Activated naive CD8-positive, alpha-beta T cell treated with anti-CD3 and anti-CD28 coated beads, Interleukin-2, amount 50 U/mL, for 16 hours (primary cell): Measurements from ENCODE around the gene TALDO1.
A peak's percentile ranks its signal among the peaks of the same experiment; 100 is the strongest.

Source experiments
- DNase-seq: peaks from one replicate; pipeline ENCODE4 v3.0.0-alpha.2; 2020; ENCODE audit warnings: low read depth, low spot score

Gene TALDO1

DNA sequence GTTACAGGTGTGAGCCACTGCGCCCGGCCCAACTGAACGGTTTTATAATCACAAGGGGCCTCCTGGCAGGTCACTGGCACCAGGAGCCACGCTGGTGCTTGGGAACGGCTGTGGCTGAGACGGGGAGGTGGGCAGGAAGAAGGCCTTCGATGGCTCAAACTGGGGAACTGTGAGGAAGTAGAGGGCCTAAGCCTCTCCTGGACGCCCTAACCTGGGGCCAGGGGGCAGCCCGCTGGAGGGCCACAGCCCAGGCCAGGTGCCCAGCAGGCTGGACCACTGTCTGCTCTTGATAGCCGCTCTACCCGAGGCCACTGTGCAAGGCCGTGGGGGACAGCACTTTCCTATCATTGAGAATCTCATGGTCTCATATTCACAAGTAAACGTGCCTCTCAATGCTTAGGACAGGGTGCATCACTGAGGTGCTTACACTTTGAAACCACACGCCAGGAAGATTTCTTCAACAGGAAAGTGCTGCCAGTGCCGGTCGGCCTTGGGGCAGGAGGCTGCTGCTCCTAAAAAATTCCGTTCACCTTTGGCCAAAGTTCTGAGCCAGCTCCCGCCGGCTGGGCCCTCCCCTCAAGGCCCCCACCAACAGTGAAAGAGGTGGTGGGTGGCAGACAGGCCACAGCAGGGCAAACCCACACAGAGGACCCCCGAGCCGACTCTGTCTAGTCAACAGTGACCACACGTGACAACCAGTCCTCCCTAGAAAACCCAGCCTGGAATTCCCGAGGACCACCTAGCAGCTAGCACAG, 22.8 kb downstream of the TALDO1 start:
- DNase-seq: no peak

DNA sequence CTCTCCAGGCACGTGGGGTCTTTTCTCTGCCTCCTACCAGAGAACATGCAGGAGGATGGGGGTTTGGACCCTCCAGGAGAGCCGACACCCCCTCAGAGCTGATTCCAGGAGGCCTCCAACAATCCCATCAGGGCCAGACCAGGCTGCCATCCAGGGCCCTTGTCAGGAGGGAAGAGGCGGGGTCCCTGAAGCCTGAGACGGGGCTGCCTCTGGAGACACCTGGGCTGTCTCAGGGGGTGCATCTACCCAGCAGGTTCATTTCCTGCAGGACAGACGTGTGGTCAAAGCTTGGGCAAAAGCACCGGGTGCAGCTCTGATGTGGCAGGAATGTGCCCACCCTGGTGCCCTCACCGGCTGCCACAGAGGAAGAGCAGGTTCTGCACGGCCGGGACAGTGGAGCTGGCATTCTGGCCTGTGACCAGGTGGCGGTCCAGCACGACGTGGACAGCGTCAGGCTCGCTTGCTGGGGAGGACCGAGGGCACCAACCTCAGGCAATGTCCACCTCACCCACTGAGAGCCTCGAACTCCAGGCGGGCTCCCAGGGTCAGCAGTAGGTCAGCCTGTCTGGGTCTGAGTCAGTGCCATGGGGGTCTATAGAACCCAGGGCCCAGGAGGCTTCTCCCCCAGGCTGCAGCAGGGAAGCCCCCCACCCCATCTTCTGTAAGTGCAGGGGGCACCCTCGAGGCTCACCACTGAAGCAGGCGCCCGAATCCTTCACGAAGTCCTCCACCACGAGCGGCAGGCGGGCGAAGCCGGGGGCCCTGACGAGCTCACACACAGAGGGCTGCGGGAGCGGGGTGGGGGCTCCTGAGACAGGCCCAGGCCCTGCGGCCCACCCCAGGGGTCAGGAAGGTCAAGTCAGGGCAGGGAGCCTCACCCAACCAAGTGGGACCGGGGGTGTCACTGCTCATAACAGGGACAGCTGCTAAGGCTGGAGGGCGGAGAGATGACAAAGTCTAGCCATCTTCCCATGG, 23.7 kb downstream of the TALDO1 start:
- no peak for DNase-seq

DNA sequence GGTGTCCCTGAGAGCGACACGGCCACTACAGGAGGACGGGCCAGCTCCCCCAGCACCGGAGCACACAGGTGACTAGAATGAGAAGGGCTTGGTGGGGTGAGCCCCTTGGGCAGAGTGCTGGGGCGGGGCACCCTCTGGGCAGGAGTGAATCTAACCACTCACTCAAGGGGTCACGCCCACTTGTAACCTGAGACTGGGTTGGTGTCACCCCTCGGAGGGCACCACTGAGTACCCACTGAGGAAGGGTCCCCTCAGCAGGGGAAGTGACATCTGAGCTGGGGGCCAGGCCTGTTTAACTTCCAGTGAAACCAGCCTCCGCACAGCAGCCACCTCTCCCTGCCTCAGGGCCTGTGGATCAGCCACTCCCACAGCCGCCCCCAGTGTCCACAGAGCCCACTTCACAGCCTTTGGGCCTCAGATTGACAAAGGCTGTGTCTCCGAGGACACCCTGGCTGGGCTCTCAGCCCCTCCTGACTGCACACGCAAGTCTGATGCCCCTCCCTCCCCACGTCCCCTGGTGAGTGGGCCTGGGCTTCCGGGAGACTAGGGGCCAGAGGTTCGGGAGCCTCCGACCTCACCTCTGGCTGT, 24.4 kb downstream of the TALDO1 start:
- DNase-seq: no peak

DNA sequence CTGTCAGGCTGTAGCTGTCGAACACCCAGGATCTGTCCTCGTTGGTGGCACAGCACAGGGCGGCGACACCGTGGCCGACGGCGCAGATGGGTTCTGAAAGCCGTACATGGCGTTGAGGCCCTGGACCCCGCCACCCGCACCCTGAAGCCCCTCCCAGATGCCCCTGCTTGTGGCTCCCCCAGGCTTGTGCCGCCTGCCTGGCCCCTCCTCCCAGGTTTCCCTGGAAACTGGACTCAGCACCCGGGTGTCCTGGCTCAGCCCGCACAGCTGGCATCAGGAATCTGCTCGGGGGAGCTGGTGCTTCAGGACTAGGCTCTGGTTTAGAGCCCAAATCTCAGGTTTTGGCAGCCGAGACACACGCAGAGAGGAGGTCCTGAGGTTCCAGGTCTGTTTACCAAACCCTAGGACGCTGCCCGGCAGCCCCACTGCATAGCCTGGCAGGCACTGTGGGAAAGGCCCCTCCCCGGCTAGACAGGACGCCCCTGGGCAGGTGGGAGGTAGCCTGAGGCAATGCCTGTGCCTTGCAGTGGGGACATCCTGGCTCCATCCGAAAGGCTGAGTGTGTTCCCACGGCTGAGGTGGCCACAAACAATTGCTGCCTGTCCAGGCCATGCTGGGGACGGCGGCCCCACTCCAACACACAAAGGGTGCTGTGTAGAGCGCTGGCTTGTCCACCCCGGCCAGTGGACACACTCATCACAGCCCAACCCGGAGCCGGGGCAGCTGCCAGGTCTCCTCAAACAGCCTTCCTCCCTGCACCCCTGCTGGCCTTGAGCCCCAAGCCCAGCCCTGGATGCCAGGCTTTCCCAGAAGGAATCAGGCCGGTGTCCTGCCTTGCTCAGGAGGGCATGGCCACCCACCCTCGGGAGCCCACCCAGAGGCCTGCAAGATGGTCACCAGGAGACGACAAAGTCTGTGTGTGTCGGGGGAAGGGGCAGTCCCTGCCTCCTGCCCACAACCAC, 25.4 kb downstream of the TALDO1 start:
- DNase-seq: no peak

DNA sequence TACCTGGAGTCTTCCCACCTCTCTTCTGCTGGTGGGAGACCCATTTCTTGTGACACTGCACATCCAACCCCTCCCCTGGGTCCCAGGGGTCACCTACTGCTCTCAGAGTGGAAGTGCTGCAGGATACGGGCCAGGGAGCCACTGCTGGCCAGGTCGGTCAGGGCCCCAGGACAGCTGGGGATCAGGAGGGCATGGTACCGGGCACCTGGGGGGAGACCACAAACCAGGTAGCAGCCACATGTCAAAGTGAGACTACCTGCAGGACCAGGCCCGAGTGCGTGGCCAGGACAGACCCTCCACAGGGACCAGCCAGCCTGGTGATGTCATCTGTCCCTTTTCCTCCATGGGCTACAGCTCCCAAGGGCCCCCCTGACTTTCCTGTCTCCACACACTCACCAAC, 26.2 kb downstream of the TALDO1 start:
- no peak for DNase-seq

DNA sequence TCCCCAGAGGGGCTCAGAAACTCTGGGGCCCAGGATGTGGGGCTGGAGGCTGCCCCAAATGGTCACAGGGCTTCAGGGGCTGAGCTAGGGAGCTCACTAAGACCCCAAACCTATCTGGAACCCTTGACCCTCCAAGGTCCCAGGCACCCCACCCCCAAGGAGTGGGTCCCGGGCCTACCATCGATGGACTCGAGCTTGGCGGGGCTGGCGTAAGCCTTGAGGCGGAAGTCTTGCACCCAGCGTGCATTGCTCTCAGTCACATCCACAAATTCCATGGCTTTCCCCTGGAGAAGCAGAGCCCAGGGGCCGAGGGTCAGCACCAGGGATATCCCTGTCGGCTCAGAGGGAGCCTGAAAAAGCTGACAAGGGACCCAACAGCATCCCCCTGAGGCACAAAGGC, 26.6 kb downstream of the TALDO1 start:
- DNase-seq: no peak

DNA sequence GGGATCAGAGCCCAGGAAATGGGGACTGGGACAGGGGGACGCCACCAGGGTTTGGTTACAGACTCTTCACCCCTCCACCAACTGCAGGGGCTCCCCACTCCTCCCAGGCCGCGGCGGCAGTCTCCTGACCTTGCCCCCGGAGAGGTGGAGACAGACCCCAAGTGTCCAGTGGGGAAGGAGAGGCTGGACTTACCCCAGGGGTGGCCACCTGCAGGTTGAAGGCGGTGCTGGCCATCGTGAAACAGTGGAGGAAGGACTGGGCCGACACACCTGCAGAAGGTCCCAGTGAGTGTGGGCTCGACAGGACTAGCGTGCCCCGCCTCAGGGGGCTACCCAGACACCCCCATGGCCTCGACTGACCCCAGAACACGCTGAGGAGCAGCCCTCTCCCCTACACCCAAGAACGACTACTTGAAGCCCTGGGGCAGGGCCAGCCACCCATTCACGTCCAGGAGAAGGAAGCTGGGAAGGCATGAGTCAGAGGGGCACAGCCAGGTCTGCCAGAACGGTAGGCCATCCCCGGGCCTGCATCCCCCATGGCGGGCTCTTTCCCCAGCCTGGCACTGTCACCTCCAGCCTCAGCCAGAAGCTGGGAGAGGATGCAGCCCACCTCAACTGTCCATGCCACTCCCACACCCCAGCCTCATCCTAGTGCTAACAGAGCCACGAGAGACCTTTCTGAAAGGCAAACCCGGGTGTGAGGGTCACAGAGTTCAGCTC, 27.8 kb downstream of the TALDO1 start:
- DNase-seq: no peak

DNA sequence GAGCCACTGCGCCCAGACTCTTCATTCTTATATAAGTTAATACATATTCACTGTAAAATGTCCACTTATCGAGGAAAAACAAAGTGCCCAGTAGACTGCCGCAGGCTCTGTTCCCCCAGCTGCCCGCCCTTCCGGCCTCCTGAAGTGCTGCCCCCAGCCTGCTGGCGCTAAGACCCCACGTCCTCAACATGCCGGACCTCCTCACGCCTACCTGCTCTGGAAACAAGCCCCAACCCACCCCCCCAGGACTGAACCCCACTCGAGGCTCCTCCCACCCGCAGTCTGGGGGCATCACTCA, 28.9 kb downstream of the TALDO1 start:
- no peak for DNase-seq

DNA sequence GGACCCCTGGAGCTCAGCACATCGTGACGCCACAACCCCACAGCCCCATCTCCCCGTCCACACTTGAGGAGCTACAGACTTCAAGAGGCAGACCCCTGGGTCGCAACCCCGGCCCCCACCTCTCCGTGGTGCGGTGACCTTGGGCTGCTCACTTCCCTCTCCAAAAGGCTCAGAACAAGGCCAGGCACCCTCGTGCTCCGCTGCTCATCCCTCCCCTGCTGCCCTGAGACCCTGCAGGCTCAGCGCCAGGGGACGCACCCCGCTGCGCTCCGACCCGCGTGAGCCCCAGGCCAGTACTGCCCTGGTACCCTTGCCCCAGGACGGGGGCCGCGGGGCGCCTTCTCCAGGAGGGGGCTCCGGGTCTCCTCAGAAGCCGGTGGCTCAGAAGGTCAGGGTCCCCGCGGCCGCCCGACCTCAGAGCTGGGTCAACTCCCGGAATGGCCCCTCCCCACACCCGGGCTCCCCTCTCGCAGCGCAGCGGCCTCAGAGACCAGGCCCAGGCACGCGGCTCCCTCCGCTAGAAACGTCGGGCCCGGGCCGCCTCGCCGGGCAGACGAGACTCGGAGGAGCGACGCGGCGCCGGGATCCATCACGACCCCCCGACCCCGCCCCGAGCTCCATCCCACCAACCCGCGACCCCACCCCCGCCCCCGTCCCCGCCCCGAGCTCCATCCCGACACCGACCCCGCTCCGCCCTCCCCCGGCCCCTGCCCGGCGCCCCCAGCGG, 29.5 kb downstream of the TALDO1 start:
- no peak for DNase-seq

DNA sequence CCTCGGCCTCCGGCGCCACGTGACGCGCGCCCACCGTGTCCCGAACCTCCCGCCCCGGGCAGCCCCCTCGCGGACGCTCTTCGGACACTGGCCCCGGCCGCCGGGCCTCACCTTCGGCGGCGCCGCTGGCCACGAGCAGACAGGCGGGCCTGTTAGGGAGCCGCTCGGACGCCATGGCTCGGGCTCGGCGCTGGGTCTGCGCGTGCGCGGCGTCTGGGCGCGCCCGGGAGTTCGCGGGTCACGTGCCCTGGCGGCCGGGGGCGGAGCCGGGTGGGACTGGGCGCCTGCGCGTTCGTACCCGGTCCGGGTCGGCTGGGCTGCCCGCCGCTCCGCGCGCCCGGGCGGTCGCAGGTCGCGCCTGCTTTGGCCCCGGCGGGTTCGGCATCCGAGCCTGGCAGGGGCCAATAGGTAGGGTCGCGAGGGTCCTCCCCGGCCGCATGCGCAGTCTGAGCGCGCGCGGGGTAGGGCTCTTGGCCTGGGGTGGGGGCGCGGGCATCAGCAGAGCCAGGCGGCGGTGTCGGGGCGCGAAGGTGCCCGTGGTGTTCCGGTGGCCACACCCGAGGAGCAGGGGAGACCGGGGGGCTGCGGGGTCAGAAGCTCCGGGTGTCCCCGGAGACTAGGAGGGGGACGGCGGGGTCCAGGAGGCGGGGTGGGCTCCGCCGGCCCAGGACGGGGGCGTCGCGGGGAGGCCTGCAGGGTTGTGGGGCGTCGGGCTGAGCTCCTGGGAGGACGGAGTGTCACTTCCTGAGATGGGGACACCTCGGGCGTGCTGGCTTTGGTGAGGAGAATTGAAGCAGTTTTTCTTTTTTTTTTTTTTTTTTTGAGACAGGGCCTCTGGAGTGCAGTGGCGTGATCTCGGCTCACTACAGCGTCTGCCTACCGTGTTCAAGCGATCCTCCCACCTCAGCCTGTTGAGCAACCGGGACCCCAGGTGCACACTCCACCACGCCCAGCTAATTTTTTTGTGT, 30.3 kb downstream of the TALDO1 start, which contains the start of gene GATD1:
Gene GATD1 (minus strand): TSS at position 200 of the 968 bp plus-strand sequence. CDS start 25 bp downstream, at position 175.
- DNase-seq: peak; percentile 87

DNA sequence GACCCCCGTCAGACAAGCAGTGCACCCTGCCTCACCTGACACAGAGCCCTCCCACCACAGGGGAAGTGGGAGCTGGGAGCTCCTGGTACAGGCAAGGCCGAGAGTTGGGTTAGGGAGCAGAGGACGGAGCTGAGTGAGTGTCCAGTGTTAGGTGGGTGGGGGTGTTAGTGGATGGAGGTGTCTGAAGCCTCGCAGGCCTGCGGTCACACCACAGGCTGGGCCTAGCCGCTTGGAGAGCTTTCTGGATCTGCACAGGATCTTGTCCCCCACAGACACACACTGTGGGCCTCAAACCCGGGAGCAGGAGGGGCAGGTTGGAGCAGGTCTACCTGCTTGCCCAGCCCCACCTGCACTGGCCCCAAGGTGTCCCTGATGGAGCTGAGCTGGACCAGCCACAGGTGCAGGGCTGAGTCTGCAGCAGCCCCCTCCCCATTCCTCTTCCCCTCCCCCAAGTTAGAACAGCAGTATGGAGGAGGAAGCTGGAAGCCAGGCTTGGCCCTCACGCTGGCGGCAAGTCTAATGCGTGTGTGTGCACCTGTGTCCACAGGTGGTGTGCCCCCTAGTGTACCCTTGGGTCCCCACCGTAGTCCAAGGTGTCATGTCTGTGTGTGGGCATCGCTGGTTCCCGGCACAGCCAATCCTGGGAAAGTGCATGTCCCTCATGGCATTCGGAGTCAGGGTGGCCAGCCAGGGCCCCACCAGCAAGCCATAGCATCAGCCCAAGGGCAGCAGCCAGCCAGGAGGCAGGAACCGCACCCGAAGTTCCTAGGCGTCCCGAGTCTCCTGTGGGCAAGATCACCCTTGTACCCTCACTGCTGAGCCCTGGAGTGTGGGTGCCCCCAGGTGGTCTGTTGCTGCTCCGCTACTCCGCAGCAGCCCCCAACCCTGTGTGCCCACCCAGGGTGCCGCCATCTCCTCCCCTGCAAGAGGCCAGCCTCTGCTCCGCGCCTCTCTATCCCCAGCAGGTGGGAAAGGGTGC, 32.0 kb downstream of the TALDO1 start:
- DNase-seq: no peak

DNA sequence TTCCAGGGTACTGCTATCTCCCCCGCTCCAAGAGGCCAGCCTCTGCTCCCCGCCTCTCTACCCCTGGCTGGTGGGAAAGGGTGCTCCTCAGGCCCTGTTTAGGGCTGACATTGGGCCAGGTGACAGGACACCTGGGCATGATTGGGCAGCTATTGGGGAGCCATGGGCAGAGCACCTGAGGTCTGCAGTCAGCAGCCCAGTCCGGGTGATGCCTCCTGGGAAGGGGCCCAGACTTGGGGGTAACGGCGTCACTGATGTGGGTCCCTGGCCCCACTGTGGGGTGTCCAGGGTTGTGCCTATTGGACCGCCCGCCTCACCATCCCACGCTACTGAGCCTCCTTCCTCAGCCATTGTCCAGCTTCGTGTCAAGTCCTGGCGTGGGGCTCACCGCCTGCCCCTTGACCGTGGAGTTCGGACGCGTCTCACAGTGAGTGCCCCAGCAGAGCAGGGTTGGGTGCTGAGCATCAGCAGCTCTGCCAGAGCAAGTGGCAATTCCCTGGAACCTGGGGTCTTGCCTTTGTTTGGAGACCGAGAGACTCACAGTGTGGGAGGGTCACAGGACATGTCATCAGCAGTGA, 32.8 kb downstream of the TALDO1 start:
- no peak for DNase-seq

DNA sequence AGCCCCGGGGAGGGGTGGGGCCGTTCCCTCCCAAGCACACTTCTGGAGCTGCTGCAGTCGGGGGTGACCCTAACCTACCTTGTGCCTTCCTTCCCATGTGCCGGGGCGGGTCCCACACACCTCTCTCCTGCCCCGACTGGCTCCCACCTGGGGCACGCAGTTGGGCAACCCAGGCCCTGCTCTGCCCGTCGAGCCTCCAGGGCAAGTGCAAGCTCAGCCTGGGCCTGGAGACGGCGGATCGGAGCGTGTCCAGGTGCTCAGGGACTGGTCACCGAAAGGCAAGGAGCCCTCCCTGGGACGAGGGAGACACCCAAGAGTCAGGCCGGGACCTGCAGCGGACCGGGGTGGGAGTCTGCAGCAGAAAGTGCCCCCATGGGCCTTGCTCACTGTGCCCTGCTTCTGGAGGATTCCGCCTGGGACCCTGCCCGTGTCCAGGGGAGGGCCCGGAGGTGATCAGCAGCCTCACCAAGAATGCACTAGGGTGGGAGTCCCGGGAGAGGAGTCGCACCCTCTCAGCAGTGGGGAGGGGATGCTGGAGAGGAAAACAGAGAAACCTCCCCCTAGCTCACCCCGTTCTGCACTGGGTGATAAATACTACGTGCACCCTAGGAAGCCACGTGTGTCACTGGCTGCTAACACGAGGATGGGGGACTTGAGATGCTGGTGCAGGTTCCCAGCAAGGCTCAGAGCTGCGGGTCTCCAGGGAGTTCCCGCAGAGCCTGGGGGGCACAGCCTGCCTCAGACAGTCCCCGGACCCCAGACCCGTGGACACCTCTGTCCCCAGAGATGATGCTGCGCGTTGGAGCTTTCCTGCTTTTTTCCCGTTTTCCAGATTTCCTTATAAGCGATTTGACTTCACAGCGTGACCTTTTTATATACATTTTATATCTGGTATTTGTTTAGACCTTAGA, 35.3 kb downstream of the TALDO1 start:
- DNase-seq: no peak

DNA sequence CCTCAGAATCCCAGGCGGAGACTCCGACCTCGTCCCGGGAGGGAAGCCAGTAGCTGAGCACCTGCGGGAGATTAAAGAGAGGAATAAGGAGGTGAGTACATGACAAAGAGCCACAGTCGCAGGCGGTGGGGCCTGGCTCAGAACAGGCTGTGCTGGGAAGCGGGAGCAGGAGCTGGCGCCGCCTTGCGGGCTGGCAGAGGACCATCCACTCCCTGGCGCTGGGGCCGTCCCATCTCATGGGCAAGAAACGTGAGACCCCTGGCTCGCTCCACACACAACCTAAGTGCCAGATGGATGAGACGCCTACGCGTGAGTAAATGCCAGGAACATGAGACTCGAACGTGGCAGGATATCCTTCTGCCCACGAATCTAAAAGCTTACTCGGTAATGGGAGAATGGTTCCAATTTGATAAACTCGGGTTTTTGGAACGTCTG, 36.3 kb downstream of the TALDO1 start:
- no peak for DNase-seq

DNA sequence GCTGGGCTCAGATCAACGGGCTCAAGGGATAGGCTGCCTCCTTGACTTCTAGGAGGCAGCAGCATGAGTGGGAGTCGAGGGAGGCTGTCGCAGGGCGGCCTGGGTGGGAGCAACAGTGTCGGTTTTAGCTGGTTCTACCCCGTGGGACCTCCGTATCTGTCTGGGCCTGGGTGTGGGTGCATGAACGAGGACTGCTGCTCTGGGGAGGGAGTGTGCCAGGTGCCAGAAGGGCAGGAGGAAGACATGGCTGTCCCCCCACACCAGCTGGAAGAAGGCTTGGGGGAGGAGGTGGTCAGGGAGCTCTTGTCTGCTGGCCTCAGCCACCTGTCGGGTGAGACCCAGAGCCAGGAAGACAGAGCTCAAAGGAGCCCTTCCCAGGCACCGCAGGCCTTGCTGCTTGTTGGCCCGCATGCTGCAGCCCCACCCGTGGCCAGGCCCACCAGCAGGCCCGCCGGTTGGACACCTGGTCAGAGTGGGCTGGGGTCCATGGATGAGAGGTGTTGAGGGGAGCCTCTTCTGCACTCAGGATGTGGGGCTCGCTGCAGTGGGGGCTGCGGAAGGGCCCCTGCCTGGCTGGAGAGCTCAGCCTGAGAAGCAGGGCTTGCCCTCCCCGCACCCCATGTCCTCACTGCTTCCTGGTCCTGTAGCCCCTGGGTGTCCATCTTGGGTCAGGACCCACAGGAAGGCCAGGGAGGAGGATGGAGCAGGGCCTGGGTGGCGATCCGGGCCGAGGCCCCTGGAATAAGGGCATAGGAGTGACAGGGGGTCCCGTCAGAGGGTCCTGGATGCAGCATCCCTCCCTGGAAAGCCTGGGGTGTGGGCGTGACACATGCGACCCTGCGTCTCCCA, 39.2 kb downstream of the TALDO1 start:
- DNase-seq: no peak
